Measurements from ENCODE around the gene GNAQ. TPM values are rescaled to one million over a fixed set of nuclear protein-coding genes. Genes with fewer than 3 reads are reported as not detected.

Gene GNAQ
- total and polyA plus RNA-seq, 2 of the 4 experiments (the other 2 are of a cell fraction), result 23.1 to 50.7 TPM

- POLR2A ChIA-PET (ENCODE audit: unreplicated experiment), result no interaction called here
- peaks cover 28% of the 10 kb centered on the region for H3K4me1 ChIP-seq (ENCODE audit: control insufficient read depth, insufficient read depth, low read length)
Measured at GRCh38 chr9:77843871-77844155, 187.8 kb downstream of the GNAQ start.

More at GRCh38 chr9:77843871-77844155, 187.8 kb downstream of the GNAQ start:
- H2AK5ac ChIP-seq (ENCODE audit: low read depth, low read length), result no peak overlapping the region
- no peak overlapping the region for H2BK20ac ChIP-seq (ENCODE audit: low read depth, low read length)
- dilution Hi-C loops (cut with HindIII; ENCODE audit: low sequenced_read_pairs, unreplicated experiment) (no loop called here), intact Hi-C loops (cut with micrococcal nuclease) (no loop called here), in situ Hi-C loops (cut with MboI; ENCODE audit: low sequenced_read_pairs) (no loop called here)
- BruUV-seq (replicated peaks), result no TSS peak
- H3K27ac ChIP-seq (ENCODE audit: insufficient read depth, low read length), result no peak overlapping the region
- peaks cover 34% of the 10 kb centered on the region for H3K9me1 ChIP-seq (ENCODE audit: insufficient read depth, low read length)
- CTCF ChIA-PET, result no interaction called here
- H3K36me3 ChIP-seq (ENCODE audit: control insufficient read depth, insufficient read depth, low read length), result no peaks in the 10 kb centered on the region
- no peak overlapping the region for H2AK9ac ChIP-seq (replicated peaks; ENCODE audit: low read depth, low read length, poor library complexity)
- H3K4ac ChIP-seq (ENCODE audit: low read depth, low read length), result no peak overlapping the region
- H3K79me1 ChIP-seq (ENCODE audit: low read depth in 1 of 2, low read length in 2 of 2), result peaks cover 37 to 63% of the 10 kb centered on the region in 2 experiments
- no peak overlapping the region for H3K56ac ChIP-seq (ENCODE audit: extremely low read depth, insufficient read depth, low read length)
- no peak overlapping the region for H2BK120ac ChIP-seq (ENCODE audit: low read depth, low read length)
- WGBS, 2 experiments (ENCODE audit: extremely low coverage in 2 of 2, insufficient read length in 1 of 2), result 100% methylated on average over 1 of the region's 1 CpG; no CpG with 5 or more reads in 1 of the 2 experiments
- DNase-seq, result no peak
- H2BK15ac ChIP-seq (ENCODE audit: low read depth, low read length), result no peak overlapping the region
- H4K91ac ChIP-seq (ENCODE audit: insufficient read depth, low read depth, low read length), result no peak overlapping the region
- H3K23ac ChIP-seq (ENCODE audit: low read depth, low read length), result 0 out of 2 replicates have a peak overlapping the region, but pooled peaks have one; percentile 3
- H3K9me3 ChIP-seq (ENCODE audit: control insufficient read depth, insufficient read depth, low read length), result no peaks in the 10 kb centered on the region
- ATAC-seq (ENCODE audit: low read depth), result no peak
- no peak overlapping the region for H3K4me3 ChIP-seq (ENCODE audit: insufficient read depth, low read depth, low read length)
- no peak overlapping the region for H3K4me2 ChIP-seq (ENCODE audit: low read depth, low read length)
- H3K9ac ChIP-seq (ENCODE audit: low read depth, low read length), result no peak overlapping the region
- no peak overlapping the region for H4K5ac ChIP-seq (ENCODE audit: low read depth, low read length)
- no peak overlapping the region for H4K8ac ChIP-seq (ENCODE audit: low read depth in 2 of 2, low read length in 2 of 2)
- no peaks in the 10 kb centered on the region for H3K27me3 ChIP-seq (ENCODE audit: control insufficient read depth, insufficient read depth, low read length)
- H2AFZ ChIP-seq (replicated peaks; ENCODE audit: low read length, poor library complexity), result no peak overlapping the region
- TF ChIP-seq POLR2A (IDR thresholded peaks at IDR 0.05; ENCODE audit: low read depth, low read length) (no peak), MXI1 (IDR thresholded peaks at IDR 0.05; ENCODE audit: borderline replicate concordance, low read depth, low read length) (no peak), USF2 (IDR thresholded peaks at IDR 0.05; ENCODE audit: low read depth, low read length) (no peak), MAZ (IDR thresholded peaks at IDR 0.05; ENCODE audit: borderline replicate concordance, low read depth, low read length) (no peak), MAFK (IDR thresholded peaks at IDR 0.05; ENCODE audit: low read depth, low read length) (no peak), NFE2L2 (IDR thresholded peaks at IDR 0.05; ENCODE audit: low read depth, low read length) (no peak), RAD21 (IDR thresholded peaks at IDR 0.05; ENCODE audit: low read length) (no peak), CTCF (conservative IDR thresholded peaks at IDR 0.05; ENCODE audit: low read depth, low read length) (no peak), BHLHE40 (IDR thresholded peaks at IDR 0.05; ENCODE audit: low read depth, low read length) (no peak), RCOR1 (IDR thresholded peaks at IDR 0.05; ENCODE audit: insufficient replicate concordance, low read length) (no peak)
- no peak overlapping the region for H3K18ac ChIP-seq (ENCODE audit: low read depth, low read length)
- no peak overlapping the region for H2BK5ac ChIP-seq (ENCODE audit: low read depth, low read length, poor library complexity, severe bottlenecking)
- no peak overlapping the region for H3K14ac ChIP-seq (replicated peaks; ENCODE audit: low read depth, low read length)
- H4K20me1 ChIP-seq (ENCODE audit: insufficient read depth, low read length), result peaks cover 29% of the 10 kb centered on the region; the same call in 1 of the 2 replicates

Data from IMR-90 (cell line).